Astrocyte (in vitro differentiated cells and primary cell): Measurements from ENCODE around the gene HS6ST3. TPM values are rescaled to one million over a fixed set of nuclear protein-coding genes. Genes with fewer than 3 reads are reported as not detected.

Source experiments
- DNase-seq: peaks from one replicate; pipeline ENCODE4 v3.0.0-alpha.2; 2010; ENCODE audit warnings: low read depth
- FAIRE-seq: peaks from 2 replicates; lab custom pipeline; 2011; peaks lifted over from hg19 to GRCh38; lab: Jason Lieb, UNC
- H2AFZ ChIP-seq: 2 replicates; pipeline ENCODE4 v1.6.0; 2012; ENCODE audit warnings: low read depth, low read length, inconsistent platforms
- H3K27ac ChIP-seq: 2 replicates; pipeline ENCODE4 v1.5.1; 2011; ENCODE audit warnings: low read depth, low read length, inconsistent platforms
- H3K27me3 ChIP-seq: 2 replicates; pipeline ENCODE4 v1.6.0; 2011; ENCODE audit warnings: low read length, inconsistent platforms; ENCODE audit not compliant: insufficient read depth
- H3K36me3 ChIP-seq: 2 replicates; pipeline ENCODE4 v1.5.1; 2011; ENCODE audit warnings: low read length, inconsistent platforms; ENCODE audit not compliant: insufficient read depth
- H3K4me1 ChIP-seq: 2 replicates; pipeline ENCODE4 v1.5.1; 2011; ENCODE audit warnings: low read length, inconsistent platforms; ENCODE audit not compliant: insufficient read depth
- H3K4me2 ChIP-seq: 2 replicates; pipeline ENCODE4 v1.6.0; 2012; ENCODE audit warnings: low read length, inconsistent platforms
- H3K4me3 ChIP-seq: 2 replicates; pipeline ENCODE4 v1.5.1; 2011; ENCODE audit warnings: low read depth, mild to moderate bottlenecking, low read length, inconsistent platforms; ENCODE audit not compliant: insufficient read depth
- H3K79me2 ChIP-seq: 2 replicates; pipeline ENCODE4 v1.6.0; 2012; ENCODE audit warnings: mild to moderate bottlenecking, low read length, inconsistent platforms; ENCODE audit not compliant: insufficient read depth
- H3K9ac ChIP-seq: 2 replicates; pipeline ENCODE4 v1.6.0; 2012; ENCODE audit warnings: mild to moderate bottlenecking, low read length, inconsistent platforms
- H3K9me3 ChIP-seq: 2 replicates; pipeline ENCODE4 v1.5.1; 2012; ENCODE audit warnings: low read depth, mild to moderate bottlenecking, low read length, inconsistent platforms; ENCODE audit not compliant: insufficient read depth
- H4K20me1 ChIP-seq: 2 replicates; pipeline ENCODE4 v1.6.0; 2012; ENCODE audit warnings: low read length, inconsistent platforms; ENCODE audit not compliant: insufficient read depth
- H3K27ac Mint-ChIP-seq: one replicate; pipeline ENCODE4 v1.8.0; 2021; ENCODE audit warnings: mild to moderate bottlenecking, mixed read lengths; ENCODE audit not compliant: unreplicated experiment
- H3K27me3 Mint-ChIP-seq: one replicate; pipeline ENCODE4 v1.8.0; 2021; ENCODE audit warnings: low read depth, mixed read lengths; ENCODE audit not compliant: unreplicated experiment
- H3K36me3 Mint-ChIP-seq: one replicate; pipeline ENCODE4 v1.8.0; 2021; ENCODE audit warnings: low read depth, mixed read lengths; ENCODE audit not compliant: unreplicated experiment
- H3K4me1 Mint-ChIP-seq: one replicate; pipeline ENCODE4 v1.8.0; 2021; ENCODE audit warnings: low read depth, mixed read lengths; ENCODE audit not compliant: unreplicated experiment
- H3K4me3 Mint-ChIP-seq: one replicate; pipeline ENCODE4 v1.8.0; 2021; ENCODE audit warnings: mild to moderate bottlenecking, moderate library complexity, mixed read lengths; ENCODE audit not compliant: unreplicated experiment
- H3K9me3 Mint-ChIP-seq: one replicate; pipeline ENCODE4 v1.8.0; 2021; ENCODE audit warnings: mild to moderate bottlenecking, mixed read lengths; ENCODE audit not compliant: unreplicated experiment
- EZH2 ChIP-seq: IDR thresholded peaks from 2 replicates; pipeline ENCODE4 v1.6.1; 2012; ENCODE audit warnings: mild to moderate bottlenecking, low read length, inconsistent platforms; ENCODE audit not compliant: insufficient read depth
- total RNA-seq: library from RNA; stranded (reverse); gene quantifications from 2 replicates; pipeline ENCODE4 v1.2.1, GENCODE V29; 2021
- TF ChIP-seq, protein P1 (sequence below): IDR thresholded peaks from 2 replicates; pipeline ENCODE4 v1.5.1; 2011; ENCODE audit warnings: low read depth, mild to moderate bottlenecking, inconsistent platforms, low read length, moderate library complexity; ENCODE audit not compliant: insufficient read depth

Gene HS6ST3
- total RNA-seq, 1 donor from 2014 or later = 0.07 TPM

GRCh38 chr13:96744367-96745331, 654.7 kb downstream of the HS6ST3 start:
- Mint-ChIP-seq H3K4me1 (peaks cover 8% of the 10 kb centered on the region), H3K36me3 (no peaks in the 10 kb centered on the region), H3K4me3 (no peak overlapping the region), H3K9me3 (no peaks in the 10 kb centered on the region), H3K27ac (no peak overlapping the region), H3K27me3 (no peaks in the 10 kb centered on the region)
- H3K27ac ChIP-seq = no peak overlapping the region
- H3K4me3 ChIP-seq = no peak overlapping the region
- no peaks in the 10 kb centered on the region for H3K36me3 ChIP-seq
- no peak overlapping the region for H2AFZ ChIP-seq
- H3K27me3 ChIP-seq = no peaks in the 10 kb centered on the region
- H3K9me3 ChIP-seq = no peaks in the 10 kb centered on the region
- no peak for TF ChIP-seq EZH2
- TF ChIP-seq, protein P1, sequence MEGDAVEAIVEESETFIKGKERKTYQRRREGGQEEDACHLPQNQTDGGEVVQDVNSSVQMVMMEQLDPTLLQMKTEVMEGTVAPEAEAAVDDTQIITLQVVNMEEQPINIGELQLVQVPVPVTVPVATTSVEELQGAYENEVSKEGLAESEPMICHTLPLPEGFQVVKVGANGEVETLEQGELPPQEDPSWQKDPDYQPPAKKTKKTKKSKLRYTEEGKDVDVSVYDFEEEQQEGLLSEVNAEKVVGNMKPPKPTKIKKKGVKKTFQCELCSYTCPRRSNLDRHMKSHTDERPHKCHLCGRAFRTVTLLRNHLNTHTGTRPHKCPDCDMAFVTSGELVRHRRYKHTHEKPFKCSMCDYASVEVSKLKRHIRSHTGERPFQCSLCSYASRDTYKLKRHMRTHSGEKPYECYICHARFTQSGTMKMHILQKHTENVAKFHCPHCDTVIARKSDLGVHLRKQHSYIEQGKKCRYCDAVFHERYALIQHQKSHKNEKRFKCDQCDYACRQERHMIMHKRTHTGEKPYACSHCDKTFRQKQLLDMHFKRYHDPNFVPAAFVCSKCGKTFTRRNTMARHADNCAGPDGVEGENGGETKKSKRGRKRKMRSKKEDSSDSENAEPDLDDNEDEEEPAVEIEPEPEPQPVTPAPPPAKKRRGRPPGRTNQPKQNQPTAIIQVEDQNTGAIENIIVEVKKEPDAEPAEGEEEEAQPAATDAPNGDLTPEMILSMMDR = no peak
- no peak for FAIRE-seq
- no peak overlapping the region for H3K4me2 ChIP-seq
- H3K9ac ChIP-seq = no peak overlapping the region
- no peaks in the 10 kb centered on the region for H3K79me2 ChIP-seq
- no peaks in the 10 kb centered on the region for H4K20me1 ChIP-seq
- no peak for DNase-seq
- no peaks in the 10 kb centered on the region for H3K4me1 ChIP-seq

GRCh38 chr13:96746886-96747285, 657.0 kb downstream of the HS6ST3 start:
- no peak for FAIRE-seq
- Histone ChIP-seq H3K79me2 (no peaks in the 10 kb centered on the region), H3K4me1 (no peaks in the 10 kb centered on the region), H3K27me3 (no peaks in the 10 kb centered on the region), H4K20me1 (no peaks in the 10 kb centered on the region), H2AFZ (no peak overlapping the region), H3K4me3 (no peak overlapping the region), H3K27ac (no peak overlapping the region), H3K9me3 (no peaks in the 10 kb centered on the region), H3K4me2 (no peak overlapping the region), H3K36me3 (no peaks in the 10 kb centered on the region), H3K9ac (no peak overlapping the region)
- Mint-ChIP-seq H3K27ac (no peak overlapping the region), H3K4me1 (peaks cover 7% of the 10 kb centered on the region), H3K9me3 (no peaks in the 10 kb centered on the region), H3K36me3 (no peaks in the 10 kb centered on the region), H3K4me3 (no peak overlapping the region), H3K27me3 (no peaks in the 10 kb centered on the region)
- no peak for DNase-seq
- no peak for TF ChIP-seq EZH2
- TF ChIP-seq, protein P1 = no peak

- H3K9ac ChIP-seq = no peak overlapping the region
- H3K9me3 ChIP-seq = no peaks in the 10 kb centered on the region
- no peak for DNase-seq
- no peaks in the 10 kb centered on the region for H3K36me3 ChIP-seq
- no peak for FAIRE-seq
- no peaks in the 10 kb centered on the region for H3K9me3 Mint-ChIP-seq
- H3K4me3 Mint-ChIP-seq = no peak overlapping the region
- no peak overlapping the region for H3K4me3 ChIP-seq
- no peaks in the 10 kb centered on the region for H3K27me3 ChIP-seq
- no peaks in the 10 kb centered on the region for H3K4me1 ChIP-seq
- H3K27me3 Mint-ChIP-seq = no peaks in the 10 kb centered on the region
- no peak overlapping the region for H2AFZ ChIP-seq
- no peak overlapping the region for H3K27ac ChIP-seq
- no peaks in the 10 kb centered on the region for H3K4me1 Mint-ChIP-seq
- no peak for TF ChIP-seq EZH2
- TF ChIP-seq, protein P1 = no peak
- H3K4me2 ChIP-seq = no peak overlapping the region
- no peaks in the 10 kb centered on the region for H4K20me1 ChIP-seq
- no peak overlapping the region for H3K27ac Mint-ChIP-seq
- H3K36me3 Mint-ChIP-seq = no peaks in the 10 kb centered on the region
- H3K79me2 ChIP-seq = no peaks in the 10 kb centered on the region
These were observed 659.9 kb downstream of the HS6ST3 start for GRCh38 chr13:96749825-96750224.
